Activated CD4-positive, CD25-positive, alpha-beta regulatory T cell (primary cell): ENCODE measurements around the gene FURIN.
A peak's percentile ranks its signal among the peaks of the same experiment; 100 is the strongest.
"Not testable (repeated sequence)": the region's sequence is repeated elsewhere in the genome, so short reads cannot be mapped to it uniquely, and the experiment has no call there.

ENCODE experiments used
- DNase-seq, 4 experiments: peaks; one replicate each; lab custom pipeline; 2025; lab: John Stamatoyannopoulos, UW

The FURIN gene

DNA sequence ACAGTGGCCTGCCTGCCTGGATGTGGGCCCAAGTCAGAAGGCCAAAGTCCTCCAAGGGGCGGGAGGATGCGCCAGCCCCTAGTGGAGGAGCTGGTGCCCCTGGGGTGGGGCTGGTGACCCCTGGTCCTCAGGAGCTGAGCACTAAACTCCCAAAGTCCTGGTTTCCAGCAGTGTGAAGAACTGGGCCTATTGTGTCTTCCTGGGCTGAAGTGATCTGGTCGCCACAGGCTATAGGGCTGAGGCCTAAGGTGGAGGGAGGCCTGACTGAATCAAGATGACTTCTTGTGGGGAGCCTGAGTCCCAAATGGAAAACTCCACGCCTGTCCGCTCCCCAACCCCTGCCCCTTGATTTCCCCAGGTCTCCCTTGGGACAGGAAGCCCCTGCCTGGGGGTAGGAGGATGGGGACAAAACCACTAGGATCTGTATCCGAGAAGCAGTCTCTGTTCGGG lies 15.2 kb downstream of the FURIN start:
- DNase-seq: no peak

DNA sequence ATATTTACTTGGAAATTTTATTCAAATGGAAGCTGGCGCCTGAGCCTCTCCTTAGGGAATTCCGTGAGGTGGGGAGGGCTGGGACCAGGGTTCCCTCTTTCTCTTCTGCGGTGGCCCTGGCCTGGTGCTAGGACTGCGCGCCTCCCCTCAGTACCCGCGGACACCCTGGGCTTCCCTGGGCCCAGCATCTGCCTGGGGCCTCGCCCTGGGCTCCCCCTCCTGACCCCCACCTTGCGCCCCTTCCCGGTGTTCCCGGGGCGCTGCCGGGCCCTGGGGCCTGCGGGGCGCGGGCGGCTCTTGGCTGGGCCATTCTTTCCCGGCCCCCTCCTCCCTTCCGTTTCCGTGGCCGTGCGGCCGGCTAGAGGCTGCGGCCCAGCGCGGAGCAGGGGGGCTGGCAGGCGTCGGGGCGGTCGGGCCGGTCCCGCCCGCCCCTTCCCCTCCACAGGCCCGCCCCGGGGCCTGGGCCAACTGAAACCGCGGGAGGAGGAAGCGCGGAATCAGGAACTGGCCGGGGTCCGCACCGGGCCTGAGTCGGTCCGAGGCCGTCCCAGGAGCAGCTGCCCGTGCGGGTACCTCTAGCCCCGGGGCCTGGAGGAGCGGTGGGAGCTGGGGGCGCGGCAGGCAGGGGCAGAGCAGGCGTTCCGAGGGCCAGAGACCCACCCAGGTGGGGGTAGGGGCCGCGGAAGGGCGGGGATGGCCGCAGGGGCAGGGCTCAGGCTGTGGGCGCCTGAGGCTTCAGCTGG lies 15.8 kb downstream of the FURIN start, which contains the start of gene FES:
TSS of gene FES (plus strand) at position 529 of the 743 bp plus-strand sequence. CDS start 542 bp downstream, outside the sequence.
- no peak for DNase-seq

DNA sequence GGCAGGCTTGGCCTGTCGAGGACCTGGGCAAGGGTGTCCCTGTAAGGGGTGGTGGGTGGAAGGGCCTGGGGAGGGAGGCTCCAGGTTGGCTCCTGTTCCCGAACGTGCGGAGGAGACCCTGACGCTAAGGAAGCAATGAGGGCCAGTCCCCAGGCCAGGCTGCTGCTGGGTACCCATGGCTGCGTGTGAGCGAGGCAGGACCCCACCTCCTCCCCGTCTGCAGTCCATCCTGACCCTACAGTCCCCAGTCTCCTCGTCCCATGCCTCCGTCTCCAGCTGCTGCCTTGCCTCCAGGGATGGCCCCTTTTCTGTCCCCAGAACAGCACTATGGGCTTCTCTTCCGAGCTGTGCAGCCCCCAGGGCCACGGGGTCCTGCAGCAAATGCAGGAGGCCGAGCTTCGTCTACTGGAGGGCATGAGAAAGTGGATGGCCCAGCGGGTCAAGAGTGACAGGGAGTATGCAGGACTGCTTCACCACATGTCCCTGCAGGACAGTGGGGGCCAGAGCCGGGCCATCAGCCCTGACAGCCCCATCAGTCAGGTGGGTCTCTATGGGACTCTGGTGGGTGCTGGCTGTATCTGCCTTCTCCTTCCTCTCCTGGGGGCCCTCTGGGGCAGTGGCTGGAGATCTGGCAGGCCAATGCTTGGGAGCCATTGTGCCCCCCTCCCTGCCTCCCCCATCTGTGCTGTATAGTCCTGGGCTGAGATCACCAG lies 16.5 kb downstream of the FURIN start:
- DNase-seq: no peak

DNA sequence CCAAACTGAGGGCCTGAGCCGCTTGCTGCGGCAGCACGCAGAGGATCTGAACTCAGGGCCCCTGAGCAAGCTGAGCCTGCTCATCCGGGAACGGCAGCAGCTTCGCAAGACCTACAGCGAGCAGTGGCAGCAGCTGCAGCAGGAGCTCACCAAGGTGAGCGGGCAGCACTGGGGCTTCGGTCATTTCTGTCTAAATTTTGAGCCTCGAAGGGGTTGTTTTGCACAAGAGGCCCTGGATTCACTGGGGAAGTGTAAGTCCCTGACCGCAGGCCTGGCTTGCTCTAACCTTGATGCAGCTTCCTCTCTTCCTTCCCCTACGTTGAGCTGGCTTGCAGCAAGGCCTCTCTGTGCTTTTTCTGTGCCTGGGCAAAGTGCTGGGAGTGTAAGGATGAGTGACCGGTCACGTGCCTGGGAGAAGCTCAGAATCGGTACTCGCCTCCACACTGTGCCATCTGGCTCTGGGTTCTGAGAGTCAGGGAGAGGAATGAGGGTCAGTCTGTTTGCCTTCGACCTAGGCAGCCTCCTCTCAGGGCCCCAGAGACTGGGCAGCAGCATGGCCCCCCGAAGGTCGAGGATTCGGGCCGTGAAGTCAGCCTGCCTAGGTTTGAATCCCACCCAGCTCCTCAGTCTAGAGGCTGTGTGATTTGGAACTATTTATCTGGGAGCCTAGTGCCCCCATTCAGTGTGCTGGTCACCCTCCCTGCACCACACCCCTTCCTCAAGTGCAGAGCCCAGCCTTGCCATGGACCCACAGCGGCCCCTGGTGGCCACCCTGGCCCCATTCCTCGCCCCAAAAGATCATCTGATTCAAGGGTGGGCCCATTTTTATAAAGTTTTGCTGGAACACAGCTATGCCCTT lies 17.3 kb downstream of the FURIN start:
- peak; percentile 50 to 70 (median 66) for DNase-seq

DNA sequence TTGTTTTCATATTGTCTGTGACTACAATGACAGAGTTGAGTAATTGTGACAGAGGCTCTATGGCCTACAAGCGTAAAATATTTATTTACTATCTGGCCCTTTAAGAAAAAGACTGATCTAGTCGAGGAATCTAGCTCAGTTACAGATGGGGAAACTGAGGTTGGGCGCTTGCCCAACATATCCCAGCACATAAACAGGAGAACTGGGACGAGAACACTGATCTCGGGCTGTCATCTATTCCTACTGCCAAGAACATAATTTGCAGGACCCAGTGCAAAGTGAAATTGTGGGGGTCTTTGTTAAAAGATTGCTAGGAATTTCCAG lies 17.9 kb downstream of the FURIN start:
- DNase-seq: no peak

DNA sequence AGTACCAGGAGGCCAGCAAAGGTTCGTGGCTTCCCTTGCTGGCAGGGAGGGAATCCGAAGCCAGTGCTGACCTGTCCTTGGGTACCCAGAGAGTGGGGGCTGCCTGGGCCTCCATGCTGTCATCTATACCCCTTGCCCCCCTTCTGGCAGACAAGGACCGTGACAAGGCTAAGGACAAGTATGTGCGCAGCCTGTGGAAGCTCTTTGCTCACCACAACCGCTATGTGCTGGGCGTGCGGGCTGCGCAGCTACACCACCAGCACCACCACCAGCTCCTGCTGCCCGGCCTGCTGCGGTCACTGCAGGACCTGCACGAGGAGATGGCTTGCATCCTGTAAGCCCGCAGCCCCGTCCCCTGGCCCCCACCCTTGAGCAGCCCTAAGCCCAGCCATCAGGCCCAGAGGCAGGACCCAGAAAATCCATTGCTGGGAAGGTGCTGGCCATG lies 18.7 kb downstream of the FURIN start:
- no peak for DNase-seq

DNA sequence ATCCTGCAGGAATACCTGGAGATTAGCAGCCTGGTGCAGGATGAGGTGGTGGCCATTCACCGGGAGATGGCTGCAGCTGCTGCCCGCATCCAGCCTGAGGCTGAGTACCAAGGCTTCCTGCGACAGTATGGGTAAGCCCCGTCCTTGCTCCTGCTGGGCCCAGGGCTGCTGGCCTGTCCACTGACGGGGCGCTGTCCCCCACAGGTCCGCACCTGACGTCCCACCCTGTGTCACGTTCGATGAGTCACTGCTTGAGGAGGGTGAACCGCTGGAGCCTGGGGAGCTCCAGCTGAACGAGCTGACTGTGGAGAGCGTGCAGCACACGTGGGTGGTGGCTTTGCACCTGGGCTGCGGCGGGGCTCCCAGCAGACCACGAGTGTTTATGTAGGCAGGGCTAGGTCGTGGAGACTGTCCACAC lies 20.9 kb downstream of the FURIN start:
- DNase-seq: no peak

DNA sequence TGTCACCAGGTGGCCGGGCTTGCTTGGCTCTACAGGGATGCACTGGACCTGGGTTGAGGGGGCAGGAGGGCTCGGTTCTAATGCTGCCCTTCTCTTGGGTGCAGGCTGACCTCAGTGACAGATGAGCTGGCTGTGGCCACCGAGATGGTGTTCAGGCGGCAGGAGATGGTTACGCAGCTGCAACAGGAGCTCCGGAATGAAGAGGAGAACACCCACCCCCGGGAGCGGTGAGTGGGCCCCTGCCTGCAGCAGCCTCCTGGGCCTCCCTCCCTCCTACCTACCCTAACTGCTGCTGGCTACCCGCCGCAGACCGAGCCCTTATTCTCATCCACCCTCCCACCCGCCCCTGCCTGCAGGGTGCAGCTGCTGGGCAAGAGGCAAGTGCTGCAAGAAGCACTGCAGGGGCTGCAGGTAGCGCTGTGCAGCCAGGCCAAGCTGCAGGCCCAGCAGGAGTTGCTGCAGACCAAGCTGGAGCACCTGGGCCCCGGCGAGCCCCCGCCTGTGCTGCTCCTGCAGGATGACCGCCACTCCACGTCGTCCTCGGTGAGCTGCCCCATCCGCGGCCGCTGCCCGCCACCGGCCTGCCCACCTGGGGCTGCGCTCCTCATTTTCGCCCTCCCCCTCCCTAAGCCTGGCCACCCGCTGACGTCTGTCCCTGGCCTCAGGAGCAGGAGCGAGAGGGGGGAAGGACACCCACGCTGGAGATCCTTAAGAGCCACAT lies 21.5 kb downstream of the FURIN start:
- no peak for DNase-seq

DNA sequence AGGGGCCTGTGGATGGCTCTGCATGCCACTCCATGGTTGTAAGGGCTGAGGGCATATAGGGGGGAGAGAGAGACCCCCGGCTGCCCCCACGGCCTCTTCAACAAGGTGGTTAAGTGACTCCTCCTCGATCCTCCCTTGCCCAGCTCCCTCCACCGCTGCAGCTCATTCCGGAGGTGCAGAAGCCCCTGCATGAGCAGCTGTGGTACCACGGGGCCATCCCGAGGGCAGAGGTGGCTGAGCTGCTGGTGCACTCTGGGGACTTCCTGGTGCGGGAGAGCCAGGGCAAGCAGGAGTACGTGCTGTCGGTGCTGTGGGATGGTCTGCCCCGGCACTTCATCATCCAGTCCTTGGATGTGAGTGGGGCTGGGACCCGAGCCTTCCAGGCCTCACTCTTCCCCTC lies 22.5 kb downstream of the FURIN start:
- DNase-seq: no peak

DNA sequence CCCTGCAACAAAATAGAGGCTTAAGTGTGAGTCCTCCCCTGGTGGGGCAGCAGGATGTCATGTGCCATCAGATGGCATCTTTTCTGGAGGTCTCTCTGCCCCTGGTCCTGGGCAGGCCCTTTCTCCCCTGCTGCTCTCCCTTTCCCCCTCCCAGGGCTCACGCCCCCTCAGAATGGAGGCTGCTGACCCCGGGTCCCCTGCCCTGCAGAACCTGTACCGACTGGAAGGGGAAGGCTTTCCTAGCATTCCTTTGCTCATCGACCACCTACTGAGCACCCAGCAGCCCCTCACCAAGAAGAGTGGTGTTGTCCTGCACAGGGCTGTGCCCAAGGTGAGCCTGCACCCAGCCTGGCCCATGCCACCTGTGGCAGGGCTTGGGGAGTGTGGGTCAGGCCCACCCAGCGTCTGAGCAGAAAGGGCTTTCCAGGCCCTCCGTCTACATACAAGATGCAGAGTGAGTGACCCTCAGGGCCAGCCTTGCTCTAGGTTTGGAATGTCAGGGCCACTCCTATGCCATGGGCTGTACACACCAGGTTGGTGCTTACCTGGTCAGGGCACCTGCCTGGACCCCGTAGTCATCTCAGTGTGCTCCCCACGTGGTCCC lies 23.1 kb downstream of the FURIN start:
- no peak for DNase-seq

DNA sequence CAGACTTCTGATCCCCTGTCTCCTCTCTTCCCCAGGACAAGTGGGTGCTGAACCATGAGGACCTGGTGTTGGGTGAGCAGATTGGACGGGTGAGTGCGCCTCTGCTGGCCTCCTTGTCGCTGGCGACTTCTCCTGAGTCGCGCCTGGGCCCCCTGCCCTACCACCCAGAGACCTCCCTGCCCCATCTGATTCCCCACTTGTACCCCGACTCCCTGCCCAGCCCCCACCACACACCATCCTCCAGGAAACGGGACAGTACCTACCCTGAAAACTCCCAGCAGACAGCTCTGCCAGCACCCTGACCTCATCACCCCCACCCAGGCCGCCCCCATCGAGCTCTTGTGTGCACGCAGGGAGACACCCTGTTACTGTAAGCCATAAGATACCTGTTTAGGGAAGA lies 23.6 kb downstream of the FURIN start:
- no peak for DNase-seq

DNA sequence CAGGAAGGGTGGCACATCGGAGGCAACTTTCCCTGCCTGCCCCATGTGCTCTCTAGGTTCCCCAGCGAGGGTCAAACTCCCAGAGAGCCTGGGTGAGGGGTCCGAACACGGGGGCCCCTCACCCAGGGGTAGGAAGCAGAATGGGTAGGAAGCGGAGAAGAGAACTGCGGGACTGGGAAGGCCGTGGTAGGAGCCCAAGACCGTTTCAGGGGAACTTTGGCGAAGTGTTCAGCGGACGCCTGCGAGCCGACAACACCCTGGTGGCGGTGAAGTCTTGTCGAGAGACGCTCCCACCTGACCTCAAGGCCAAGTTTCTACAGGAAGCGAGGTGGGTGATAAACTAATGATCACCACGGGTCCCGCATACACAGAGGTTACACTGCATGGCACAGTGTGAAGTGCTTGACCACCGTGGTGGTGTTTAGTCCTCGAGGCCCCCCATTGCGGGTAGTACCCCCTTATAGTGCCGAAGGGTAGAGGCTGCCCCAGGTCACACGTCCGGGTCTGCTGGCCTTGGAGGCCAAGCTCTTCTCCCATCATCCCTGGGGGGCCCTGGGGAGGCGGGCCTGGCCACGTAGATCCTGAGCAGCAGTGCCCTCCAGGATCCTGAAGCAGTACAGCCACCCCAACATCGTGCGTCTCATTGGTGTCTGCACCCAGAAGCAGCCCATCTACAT lies 24.2 kb downstream of the FURIN start:
- DNase-seq: no peak

DNA sequence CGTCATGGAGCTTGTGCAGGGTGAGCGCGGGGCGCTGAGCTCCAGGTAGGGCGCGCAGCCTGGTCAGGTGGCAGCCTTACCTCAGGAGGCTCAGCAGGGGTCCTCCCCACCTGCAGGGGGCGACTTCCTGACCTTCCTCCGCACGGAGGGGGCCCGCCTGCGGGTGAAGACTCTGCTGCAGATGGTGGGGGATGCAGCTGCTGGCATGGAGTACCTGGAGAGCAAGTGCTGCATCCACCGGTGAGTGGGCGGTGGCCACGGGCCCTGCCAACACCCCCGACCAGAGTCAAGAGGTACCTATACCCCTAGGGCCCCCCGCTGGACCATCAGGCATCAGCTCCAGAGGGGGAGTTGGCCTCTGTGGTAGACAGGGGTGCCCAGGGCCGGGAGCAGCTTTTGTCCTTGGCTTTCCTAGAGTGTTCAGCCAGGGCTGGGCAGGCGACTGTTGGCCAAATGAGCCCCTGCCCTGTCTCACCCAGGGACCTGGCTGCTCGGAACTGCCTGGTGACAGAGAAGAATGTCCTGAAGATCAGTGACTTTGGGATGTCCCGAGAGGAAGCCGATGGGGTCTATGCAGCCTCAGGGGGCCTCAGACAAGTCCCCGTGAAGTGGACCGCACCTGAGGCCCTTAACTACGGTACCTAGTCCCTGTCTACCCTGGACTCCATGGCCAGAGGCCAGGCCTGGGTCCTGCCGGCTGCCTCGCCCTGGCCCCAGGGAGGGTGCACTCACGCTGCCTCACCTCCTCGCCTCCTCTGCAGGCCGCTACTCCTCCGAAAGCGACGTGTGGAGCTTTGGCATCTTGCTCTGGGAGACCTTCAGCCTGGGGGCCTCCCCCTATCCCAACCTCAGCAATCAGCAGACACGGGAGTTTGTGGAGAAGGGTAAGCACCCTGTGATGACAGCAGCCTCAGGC lies 25.0 kb downstream of the FURIN start:
- no peak for DNase-seq

DNA sequence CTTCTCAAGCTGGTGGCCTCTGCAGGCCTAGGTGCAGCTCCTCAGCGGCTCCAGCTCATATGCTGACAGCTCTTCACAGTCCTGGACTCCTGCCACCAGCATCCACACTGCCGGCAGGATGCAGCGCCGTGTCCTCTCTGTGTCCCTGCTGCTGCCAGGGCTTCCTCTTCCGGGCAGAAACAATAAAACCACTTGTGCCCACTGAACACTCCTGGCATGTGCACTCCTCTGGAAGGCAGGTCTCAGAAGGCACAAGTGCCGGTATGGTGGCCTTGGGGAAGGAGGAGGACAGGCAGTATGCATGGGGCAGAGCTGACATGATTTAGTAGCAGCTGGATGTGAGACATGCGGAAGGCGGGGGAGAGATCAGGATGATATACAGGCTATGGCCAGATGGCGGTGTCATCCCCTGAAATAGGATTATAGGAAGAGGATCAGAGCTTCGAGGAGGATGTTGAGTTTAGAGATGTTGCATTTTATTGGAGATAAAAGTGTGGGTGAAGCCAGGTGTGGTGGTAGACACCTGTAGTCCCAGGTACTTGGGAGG lies 27.3 kb downstream of the FURIN start:
- DNase-seq: no peak

DNA sequence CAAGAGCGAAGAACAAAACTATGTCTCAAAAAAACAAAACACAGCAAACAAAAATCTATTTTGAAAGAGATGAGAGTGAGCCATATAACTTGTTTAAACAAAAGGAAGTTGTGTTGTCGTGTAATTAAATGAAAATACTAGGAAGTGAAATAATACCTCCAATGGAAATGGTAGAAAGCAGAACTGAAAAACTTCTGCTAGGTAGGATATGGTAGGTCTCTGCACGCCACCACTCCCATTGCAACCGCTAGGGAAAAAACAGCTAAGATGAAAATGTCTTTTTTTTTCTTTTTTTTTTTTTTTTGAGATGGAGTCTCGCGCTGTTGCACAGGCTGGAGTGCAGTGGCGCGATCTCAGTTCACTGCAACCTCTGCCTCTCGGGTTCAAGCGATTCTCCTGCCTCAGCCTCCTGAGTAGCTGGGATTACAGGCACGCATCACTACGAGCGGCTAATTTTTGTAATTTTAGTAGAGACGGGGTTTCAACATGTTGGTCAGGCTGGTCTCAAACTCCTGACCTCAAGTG lies 28.8 kb downstream of the FURIN start:
- DNase-seq: not testable (repeated sequence)

DNA sequence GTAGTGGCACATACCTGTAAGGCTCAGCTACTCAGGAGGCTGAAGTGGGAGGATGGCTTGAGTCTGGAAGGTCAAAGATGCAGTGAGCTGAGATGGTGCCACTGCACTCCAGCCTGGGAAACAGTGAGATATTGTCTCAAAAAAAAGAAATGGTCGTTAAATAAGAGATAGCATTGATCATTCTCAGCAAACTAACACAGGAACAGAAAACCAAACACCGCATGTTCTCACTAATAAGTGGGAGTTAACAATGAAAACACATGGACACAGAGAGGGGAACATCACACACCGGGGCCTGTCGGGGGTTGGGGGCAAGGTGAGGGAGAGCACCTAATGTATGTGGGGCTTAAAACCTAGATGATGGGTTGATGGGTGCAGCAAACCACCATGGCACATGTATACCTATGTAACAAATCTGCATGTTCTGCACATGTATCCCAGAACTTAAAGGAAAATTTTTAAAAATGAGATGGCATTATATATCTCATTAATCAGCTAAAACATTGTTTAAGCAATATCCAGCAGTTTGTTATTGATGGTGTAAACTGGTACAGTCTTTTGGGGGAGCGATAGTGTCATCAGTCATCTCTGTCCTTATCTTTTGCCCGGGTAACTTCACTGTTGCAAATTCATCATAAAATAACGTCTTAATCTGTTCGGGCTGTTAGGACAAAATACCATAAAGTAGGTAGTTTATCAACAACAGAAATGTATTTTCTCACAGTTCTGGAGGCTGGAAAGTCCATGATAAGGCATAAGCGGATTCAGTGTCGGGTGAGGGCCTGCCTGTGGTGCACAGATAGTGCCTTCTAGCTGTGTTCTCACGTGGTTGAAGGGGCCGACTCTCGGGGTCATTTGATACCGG lies 33.0 kb downstream of the FURIN start:
- DNase-seq: no peak

DNA sequence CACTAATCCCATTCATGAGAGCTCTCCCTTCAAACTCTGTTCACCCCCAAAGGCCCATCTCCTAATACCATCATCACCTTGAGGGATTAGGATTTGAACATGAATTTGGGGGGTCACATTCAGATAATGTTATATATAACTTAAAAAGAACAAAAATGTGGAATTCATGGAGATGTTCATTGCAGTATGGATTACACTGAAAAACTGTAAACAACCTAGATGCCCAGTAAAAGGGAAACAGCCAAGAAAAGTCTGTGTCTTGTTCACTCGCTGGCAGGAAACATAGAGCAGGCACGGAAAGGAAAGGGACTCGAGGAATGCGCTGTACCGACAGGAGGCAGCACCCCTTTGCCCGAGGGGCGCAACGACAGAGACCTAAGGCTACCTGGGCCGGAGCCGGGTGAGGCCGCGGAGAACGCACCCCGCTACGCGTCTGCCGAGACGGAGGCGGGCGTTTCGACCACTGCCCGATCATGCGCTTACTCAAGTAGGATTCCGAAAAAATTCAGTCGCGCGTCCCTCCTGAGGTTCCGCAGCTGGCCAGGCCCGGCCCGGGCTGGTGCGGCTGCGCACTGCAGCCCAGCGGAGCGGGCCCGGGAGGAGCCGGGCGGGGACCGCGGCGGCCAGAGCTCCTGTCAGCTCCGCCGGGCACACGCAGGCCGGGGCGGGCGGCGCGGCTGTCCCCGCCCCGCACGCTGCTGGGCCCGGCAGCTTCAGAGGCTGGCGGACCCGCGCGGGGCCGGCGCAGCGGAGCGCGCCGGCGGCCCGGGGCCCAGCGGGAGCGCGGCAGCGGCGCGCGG lies 33.9 kb downstream of the FURIN start:
- DNase-seq: peak; percentile 48 to 63 (median 50)
